Ecto neural progenitor cell (in vitro differentiated cells): ENCODE measurements around the gene THBD.

Source experiments
- DNase-seq: peaks from one replicate; pipeline ENCODE4 v3.0.0-alpha.2; 2018; ENCODE audit warnings: low spot score

THBD gene

DNA sequence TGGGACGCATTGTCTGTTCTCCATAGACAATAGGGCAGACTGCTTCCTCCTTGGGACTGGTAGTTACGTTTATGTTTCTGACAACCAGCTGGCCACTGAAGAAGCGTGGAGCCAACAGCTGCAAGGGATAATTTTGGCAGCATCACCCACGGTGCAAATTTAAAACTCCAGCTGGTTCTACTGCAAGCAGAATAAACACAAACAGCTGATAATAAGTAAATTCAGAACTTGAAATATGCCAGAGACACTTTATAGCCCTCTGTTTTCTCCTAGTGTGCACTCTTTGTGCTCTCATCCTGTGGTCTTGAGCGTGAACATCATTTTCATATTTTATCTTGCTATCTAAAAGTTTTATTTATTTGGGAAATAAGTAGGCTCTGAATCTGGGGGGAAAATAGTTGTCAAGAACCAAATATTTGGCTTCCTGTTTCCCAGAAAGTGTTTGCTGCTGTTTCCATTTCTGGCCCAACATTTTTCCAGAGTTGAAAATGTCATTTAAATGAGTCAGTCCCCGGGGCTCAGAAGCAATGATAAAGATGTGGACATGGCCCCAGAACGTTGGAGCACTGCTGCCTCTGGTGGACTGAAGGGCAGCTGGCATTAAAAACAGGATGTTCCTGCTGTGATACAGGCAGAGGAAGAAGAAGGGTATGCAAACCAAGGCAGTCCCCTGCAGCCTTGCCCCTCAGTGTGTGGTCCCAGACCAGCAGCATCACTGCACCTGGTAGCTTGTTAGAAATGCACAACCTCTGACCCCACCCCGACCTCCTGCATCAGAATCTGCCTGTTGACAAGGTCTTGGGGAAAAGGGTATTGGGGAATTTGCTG, 12.5 kb upstream of the THBD start:
- no peak for DNase-seq

DNA sequence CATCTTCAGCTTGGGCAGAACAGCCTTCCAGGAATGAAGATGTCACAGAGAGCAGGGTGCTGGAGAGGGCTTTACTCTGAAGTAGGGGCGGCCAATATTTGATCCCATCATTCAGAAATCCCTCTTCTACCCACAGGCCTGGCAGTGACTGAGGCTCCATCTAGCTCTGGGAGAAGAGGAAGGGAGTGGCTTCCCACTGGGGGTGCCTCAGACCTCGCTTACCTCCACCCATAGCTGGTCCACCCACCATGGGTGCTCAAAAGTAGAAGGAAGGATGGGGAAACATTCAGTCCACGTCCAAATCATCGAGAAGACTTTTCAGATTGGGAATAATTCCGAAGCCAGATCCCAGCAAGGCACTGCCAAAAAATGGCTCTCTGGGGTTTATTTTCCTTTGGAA, 11.8 kb upstream of the THBD start:
- no peak for DNase-seq

DNA sequence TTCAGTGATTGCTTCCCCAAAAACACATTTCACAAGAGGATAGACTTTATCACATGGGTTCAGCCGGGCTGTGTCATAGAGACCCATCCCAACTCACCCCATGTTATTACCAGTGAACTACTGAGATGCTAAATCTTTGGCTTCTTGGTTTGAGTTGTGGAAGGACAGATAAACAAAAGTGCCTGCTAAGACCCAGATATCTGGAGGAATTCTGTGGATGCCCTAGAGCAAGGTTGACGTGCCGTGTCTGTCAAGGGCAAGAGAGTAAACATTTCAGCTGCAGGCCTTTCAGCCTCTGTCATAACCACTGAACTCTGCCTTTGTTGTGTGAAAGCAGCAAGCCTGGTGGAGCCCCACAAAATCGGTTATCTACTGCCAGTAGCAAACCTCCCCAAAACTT, 11.2 kb upstream of the THBD start:
- no peak for DNase-seq

DNA sequence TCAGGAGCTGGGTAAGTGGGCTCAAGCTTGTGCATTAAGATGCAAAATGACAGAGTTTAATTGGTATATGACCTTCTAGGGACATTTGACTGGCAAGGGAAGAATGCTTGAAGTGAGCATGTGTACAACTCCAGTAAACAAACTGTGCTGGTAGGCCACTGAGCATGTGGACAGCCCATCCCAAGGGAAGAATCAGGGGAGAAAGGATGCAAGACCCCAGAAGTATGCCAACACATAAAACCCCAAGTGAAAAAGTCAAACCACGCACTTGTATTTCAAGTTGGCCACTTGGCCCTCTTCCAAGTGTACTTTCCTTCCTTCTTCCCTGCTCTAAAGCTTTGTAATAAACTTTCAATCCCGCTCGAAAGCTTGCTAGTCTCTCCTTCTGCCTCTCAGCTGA, 10.4 kb upstream of the THBD start:
- no peak for DNase-seq

DNA sequence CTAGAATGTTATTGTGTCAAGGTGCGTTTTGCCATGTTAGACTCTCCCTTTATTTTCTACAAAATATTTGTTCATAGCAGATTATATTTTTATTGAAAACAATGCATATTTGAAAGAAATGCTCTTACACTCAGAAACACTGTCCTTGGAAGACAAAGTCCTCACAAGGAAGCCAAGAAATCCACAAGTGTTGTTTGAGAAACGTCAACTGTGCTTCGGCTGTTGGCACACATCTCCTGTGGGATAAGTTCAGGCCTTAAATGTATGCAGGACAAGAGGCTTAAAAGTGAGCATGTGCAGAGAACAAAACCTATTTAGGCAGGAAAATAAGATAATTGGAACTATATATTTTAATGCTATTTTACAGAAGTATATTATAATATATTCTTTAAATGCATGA, 9.5 kb upstream of the THBD start:
- DNase-seq = no peak

DNA sequence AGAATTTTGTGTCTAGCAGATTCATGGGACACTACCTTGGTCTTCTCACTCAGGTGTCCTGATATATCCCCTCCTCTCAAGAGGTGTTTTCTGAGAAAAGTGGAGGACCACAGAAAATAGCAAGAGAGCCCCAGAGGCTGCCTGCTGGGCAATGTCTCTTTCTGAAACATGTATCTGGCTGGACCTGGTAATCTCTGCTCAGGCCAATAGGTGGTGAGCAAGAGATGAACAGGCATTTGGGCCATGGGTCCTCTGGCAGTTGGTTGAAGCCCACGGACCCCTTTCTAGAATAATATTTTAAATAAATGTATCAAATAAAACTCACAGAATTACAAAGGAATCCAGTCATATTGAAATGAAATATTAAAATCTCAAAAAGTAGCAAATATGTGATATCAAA, 8.8 kb upstream of the THBD start:
- no peak for DNase-seq

DNA sequence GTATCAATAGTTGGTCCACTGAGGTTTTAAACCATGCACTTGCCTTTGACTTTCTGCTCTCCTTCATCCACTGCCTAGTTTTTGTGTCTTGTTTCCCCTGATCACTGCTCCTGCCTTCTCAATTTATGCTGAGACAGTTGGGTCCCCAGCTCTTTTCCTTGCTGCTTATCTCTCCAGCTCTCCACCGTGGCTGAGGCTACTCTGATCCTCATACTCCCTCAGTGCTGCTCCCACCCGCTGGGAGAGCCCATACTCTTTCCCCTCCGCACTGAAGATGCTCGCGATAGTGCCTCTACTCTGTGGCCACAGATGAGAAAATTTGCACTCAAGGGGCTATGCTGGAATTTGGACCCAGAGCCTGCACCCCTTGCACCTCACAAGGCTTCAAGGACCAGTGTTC, 3.4 kb upstream of the THBD start:
- no peak for DNase-seq

DNA sequence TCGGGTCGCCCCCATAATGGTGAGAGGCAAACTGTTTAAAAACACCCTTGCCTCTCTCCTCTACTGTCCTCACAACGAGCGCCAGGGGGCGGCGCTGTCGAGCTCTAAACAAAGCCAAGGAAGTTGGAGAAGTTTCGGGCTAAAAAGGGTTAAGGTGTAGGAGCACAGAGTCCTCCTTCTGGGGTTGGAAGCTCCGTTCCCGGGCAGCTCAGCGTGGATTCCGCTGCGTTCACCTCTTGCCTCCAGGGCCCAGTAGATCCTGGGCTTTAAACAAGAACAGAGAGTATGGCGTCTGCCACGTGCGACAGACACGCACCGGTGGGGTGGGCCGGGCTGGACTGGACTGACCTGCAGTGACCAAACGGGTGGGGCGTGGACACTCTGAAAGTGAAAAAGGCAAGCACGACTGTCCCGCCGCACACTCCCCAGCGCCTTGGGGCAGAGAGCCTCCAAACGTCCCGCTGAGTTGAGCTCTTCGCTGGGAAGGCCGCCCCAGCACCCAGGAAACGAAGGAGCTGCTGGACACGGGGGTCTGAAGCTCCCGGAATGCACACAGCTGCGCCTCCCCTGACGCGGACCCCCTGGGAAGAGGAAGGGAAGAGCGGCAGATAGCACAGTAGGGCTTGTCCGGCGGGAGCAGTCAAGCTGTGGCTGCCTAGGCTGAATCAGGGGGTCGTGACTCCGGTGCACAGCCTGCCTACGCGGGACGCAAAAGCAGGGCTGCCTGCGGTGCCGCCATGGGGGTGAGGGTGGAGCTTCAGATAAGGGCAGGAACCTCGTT, 1.6 kb upstream of the THBD start:
- DNase-seq = peak; percentile 90

DNA sequence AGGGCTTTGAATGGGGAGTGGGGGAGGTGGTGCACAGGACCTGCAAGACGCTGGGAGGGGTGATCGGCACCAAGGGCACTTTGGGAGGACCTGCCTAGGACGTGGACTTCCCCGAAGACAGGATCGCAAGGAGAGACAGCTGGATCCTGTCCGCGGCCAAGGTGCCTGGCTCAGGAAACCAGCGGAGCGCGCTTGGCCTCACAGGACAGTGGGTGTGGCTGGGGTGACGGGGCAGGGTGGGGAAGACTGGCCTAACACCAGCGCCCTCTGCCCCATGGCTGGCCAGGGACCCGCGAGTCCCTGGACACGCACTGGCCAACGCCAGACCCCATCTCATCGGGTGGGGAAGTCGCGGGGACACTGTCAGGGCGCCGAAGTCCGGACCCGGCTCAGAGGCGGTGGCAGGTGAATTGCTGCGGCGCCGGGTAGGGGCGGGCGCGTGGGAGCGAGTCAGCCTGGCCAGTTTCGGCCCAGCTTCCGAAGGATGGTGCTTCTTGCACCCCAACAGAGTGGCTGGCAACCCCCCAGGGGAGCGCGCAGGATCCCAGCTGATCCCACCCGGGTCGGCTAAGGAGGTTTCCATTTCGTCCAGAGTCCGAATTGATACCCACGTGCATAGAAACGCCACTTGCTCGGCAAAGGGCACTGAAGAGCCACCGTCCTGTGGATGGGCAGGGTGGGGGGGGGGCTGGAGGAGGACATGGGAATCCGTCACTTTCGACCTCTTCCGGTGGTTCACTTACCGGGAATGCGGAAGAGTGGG, 785 bp upstream of the THBD start:
- DNase-seq = peak; percentile 62

DNA sequence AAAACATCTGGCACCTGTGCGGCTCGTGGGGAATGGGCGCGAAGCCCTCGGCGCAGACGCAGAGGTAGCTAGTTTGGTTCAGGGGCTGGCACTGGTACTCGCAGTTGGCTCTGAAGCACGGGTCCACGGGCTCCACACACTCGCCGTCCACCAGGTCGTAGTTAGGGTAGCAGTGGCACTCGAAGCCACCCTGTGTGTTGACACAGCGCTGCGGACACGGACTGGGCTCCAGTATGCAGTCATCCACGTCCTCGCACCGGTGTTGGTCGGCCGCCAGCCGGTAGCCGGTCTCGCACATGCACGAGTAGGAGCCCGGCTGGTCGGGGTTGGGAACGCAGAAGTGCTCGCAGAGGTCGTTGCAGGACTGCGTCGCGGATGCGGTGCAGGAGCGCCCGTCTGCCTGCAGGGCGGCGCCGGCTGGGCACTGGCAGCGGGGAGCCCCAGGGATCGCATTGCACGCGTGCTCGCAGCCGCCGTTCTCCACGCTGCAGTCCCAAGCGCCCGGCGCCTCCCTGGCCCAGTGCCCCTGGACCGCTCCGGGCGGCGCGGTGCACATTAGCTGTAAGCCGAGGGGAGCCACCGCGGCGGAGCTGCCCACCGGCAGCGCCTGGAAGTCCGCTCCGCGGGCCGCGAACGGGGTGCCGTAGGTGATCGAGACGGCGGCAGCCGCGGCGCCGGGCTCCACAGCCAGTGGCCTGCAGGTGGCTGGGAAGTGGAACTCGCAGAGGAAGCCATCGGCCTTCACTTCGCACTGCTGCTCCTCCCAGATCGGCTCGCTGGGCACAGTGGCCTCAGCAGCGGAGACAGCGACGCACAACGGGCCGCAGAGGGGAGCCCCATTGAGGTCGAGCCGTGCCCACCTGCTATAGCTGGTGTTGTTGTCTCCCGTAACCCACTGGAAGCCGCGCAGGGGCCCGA, 930 bp downstream of the THBD start:
- DNase-seq = no peak

DNA sequence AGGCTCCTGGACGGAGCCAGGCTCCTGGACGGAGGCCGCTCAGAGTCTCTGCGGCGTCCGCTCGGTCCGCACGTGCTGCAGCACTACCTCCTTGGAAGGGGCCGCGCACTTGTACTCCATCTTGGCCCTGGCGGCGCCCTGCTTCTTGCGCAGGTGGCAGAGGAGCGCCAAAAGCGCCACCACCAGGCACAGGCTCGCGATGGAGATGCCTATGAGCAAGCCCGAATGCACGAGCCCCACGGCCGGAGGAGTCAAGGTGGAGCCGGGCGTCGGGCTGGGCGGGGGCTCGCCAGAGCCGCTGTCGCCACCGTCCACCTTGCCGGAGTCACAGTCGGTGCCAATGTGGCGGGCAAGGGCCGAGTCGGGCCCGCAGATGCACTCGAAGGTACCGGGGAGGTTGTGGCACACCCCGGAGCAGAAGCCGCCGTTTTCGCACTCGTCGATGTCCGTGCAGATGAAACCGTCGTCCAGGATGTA, 1.7 kb downstream of the THBD start:
- DNase-seq = peak; percentile 55

DNA sequence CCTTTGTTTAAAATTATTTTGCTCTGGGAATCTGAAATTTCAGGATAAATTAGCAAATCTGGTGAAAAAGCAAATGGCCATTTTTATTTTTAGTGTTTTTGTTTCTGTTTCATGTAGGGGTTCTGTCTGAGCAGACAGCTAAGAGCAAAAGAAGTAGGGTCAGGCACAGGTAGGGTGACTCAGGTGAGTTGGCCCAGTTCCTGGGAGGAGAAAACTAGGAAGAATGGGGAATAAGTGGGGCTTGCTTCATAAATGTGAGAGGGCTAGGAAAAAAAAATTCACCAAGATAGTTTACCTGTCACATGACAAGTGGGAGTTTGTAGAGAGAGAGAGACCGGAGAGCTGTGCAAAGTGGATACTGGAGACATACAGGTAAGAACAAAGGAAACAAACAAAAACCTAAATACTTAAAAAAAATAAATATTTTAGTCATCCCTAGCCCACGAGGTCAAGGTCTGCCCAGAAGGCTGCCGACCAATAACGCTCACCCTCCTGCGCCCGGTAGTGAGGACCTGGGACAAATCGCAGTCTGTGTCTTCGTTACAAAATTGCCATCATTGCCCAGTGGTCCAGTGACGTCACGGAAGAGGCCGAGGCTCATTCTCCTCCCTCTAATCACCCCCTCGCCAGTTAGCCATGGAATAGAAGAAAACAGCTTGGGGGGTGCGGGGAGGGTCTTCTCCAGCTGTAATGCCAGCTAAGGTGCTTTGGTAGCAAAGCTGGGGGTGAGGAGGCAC, 2.3 kb downstream of the THBD start:
- no peak for DNase-seq

DNA sequence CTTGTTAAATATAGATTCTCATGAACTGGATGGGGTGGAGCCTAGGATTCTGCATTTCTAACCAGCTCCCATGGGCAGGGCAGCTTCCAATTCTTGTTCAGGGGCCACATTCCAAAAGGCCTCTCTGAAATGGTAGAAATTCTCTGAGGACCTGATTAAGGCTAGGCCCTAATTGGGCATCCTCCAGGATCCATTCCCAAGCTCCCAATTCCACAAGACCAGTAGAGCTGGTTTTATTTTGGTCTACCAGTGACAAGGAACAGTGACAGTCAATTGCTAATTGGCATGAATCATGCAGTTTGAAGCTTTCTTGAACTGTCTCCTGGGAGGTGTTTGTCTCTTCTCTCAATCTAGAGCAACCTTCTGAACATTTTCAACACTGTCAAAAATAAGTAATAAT, 3.0 kb downstream of the THBD start:
- no peak for DNase-seq

DNA sequence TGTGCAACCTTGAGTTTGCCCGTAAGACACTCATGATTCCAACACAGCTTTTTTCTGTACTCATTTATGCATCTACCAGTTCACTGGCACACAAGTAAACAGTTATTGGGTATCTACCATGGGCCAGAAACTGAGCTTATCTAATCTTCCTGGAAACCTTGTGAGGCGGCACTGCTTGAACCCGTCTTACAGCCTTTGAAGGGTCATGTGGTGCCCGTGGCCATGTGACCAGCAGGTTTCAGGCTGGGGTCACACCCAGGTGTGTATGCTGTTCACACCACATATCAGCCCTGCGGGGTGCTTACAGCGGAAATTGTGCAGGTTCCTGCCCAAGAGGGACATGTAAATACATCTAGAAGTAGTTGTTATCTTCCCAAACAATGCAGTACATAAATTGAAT, 6.1 kb downstream of the THBD start:
- DNase-seq = no peak

DNA sequence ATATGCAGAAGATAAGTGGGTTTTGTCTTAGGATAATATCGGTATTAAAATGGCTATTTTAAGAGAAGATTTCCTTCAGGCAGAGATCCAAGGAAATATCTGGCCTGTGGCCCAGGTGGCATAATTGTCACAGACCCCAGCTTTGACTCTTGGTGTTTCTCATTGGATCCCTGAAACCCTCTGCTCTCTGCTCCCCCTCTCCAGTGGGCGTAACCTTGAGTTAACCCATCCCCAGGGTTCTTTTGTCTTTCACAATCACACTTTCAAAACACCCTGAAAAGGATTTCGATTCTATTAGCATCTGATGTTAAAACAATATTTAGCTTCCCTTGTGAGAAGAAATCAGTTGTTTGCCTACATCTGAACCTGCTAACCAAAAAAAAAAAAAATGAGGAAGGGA, 7.2 kb downstream of the THBD start:
- no peak for DNase-seq

DNA sequence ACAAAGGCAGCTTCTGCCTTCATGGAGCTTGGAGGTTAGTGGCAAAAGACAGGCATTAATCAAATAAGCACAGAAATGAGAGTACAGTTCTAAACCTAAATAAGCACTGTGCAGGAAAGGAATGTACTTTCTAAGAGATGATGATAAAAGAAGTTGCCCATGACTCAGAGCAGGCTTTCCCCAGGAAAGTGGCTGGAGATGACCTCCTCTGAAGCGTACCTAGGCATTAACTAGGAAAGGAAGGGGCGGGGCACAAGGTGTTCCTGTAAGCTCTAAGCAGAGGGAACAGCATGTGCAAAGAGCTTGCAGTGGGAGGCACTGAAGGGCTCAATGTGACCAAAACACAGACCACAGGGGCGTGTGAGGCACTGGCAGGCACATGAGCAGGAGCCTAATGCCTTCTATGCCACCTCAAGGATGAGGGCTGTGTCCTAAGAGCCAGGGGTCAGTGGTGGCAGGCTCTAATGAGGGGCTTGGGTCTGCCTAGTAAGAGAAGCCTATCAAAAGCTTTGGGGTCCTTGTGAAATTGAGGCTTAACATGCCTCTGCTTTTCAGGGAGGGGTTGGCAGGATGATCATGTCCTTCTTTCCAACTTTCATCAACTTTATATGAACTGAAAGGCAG, 9.5 kb downstream of the THBD start:
- DNase-seq = no peak

DNA sequence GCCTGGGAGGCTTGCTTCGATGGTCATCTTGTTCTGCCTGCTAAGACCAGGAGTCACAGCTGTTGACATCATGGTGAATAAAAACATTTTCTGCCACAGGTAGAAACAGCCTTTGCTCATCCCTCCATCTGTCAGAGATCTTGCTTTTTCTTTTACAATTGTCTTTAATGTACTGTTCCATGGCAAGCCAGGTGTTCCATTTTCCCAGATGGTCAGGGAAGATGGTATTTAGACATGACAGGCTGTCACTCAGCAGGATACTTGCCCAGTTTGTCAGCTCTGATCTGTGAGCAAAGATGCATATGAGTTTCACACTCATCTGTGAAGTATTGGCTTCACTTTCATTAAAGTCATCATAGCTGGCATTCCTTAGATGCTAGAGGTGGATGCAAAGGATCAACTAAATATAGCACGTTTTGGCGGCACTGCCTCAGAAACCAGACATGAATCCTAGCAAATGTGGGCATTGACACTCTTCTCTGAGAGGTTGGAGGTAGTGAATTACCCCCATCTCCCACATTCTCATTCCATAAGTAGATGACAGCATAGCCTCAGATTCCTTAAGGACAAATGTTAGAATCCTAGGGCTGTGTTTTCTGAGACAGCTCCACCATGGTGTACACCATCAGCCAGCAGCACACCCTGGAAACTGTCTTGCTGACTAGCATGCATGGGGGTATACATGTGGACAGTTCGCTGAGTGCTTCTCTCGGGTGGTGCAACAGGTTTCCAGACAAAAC, 10.2 kb downstream of the THBD start:
- no peak for DNase-seq

DNA sequence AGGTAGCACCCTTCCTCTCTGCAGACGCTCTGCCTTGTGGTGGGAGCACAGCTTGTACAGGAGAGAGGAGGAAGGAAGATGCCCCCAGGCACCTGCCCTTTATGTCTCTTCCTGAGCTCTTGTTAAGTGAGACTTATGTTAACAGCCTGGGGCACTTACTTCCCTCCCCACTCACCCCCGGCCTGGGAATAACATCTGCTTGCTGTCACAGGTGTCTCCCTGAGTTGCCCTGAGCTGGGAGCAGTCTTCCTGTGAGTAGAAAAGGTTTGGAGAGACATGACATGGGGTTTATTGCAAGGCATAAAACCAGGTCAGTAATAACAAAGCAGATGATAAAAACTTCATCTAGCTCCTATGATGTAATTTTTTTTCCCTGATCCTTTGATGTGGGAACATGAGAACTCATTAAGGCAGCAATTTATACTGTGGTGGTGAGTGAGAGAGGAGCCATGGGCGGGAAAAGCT, 12.4 kb downstream of the THBD start:
- no peak for DNase-seq

DNA sequence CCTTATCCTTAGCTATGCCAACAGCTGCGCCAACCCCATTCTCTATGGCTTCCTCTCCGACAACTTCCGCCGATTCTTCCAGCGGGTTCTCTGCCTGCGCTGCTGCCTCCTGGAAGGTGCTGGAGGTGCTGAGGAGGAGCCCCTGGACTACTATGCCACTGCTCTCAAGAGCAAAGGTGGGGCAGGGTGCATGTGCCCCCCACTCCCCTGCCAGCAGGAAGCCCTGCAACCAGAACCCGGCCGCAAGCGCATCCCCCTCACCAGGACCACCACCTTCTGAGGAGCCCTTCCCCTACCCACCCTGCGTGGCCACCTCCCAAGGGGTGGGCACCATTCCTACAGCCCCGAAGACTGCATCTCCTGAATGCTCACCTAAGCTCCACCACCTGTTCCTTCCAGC, 13.1 kb downstream of the THBD start:
- no peak for DNase-seq

DNA sequence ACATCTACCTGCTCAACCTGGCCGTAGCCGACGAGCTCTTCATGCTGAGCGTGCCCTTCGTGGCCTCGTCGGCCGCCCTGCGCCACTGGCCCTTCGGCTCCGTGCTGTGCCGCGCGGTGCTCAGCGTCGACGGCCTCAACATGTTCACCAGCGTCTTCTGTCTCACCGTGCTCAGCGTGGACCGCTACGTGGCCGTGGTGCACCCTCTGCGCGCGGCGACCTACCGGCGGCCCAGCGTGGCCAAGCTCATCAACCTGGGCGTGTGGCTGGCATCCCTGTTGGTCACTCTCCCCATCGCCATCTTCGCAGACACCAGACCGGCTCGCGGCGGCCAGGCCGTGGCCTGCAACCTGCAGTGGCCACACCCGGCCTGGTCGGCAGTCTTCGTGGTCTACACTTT, 13.7 kb downstream of the THBD start:
- no peak for DNase-seq
